Measurements from ENCODE around the gene LIPT2.

- no peak for TF ChIP-seq CTCF (IDR thresholded peaks at IDR 0.05)
- no peak for TF ChIP-seq POLR2A (IDR thresholded peaks at IDR 0.05)
- no peak for TF ChIP-seq POLR2AphosphoS5 (IDR thresholded peaks at IDR 0.05)
- no peak for TF ChIP-seq EP300 (IDR thresholded peaks at IDR 0.05)
Measured at GRCh38 chr11:74447720-74448119, 45.8 kb downstream of the LIPT2 start.
